Effector memory CD8-positive, alpha-beta T cell (primary cell): ENCODE measurements around the gene CFP.
A peak's percentile ranks its signal among the peaks of the same experiment; 100 is the strongest.

ENCODE experiments used
- ATAC-seq: fragments of 150-1000 bp; cut with Tn5 transposase; replicated peaks from 2 replicates; pipeline ENCODE4 v1.10.0; 2021; ENCODE audit warnings: mild to moderate bottlenecking, moderate library complexity
- DNase-seq, 3 experiments: peaks; one replicate each; pipeline ENCODE4 v3.0.0; 2021
- H3K27ac Mint-ChIP-seq, 2 donors: one replicate each; pipeline ENCODE4 v1.8.0; 2022; ENCODE audit warnings: mild to moderate bottlenecking in 2 of 2, mixed read lengths in 2 of 2, moderate library complexity in 2 of 2
- H3K27me3 Mint-ChIP-seq, 2 donors: one replicate each; pipeline ENCODE4 v1.8.0; 2022; ENCODE audit warnings: mixed read lengths in 2 of 2
- H3K36me3 Mint-ChIP-seq: one replicate; pipeline ENCODE4 v1.8.0; 2022; ENCODE audit warnings: mild to moderate bottlenecking, moderate library complexity, mixed read lengths; ENCODE audit not compliant: insufficient read depth
- H3K4me1 Mint-ChIP-seq, 2 donors: one replicate each; pipeline ENCODE4 v1.8.0; 2022; ENCODE audit warnings: low read depth in 2 of 2, mixed read lengths in 2 of 2
- H3K4me3 Mint-ChIP-seq, 2 donors: one replicate each; pipeline ENCODE4 v1.8.0; 2022; ENCODE audit warnings: mild to moderate bottlenecking in 2 of 2, mixed read lengths in 2 of 2, moderate library complexity in 2 of 2
- H3K9me3 Mint-ChIP-seq, 2 donors: one replicate each; pipeline ENCODE4 v1.8.0; 2022; ENCODE audit warnings: mixed read lengths in 2 of 2

Gene CFP

GRCh38 chrX:47573341-47574075 is 56.2 kb downstream of the CFP start:
- H3K4me3 Mint-ChIP-seq = peak overlapping the region in 1 of 2 donors; percentile 61
- ATAC-seq = no peak
- DNase-seq = no peak
- H3K27me3 Mint-ChIP-seq = peaks cover 0 to 17% of the 10 kb centered on the region in 2 donors
- peak overlapping the region in 1 of 2 donors; percentile 84 for H3K27ac Mint-ChIP-seq
- peaks cover 42% of the 10 kb centered on the region for H3K36me3 Mint-ChIP-seq
- peaks cover 15 to 18% of the 10 kb centered on the region in 2 donors for H3K4me1 Mint-ChIP-seq
- H3K9me3 Mint-ChIP-seq = no peaks in the 10 kb centered on the region
